Tibial nerve (tissue), 4 donors: ENCODE results near the gene GIT1. TPM values are rescaled to one million over a fixed set of nuclear protein-coding genes. Genes with fewer than 3 reads are reported as not detected.
A peak's percentile ranks its signal among the peaks of the same experiment; 100 is the strongest.

Experiments used
- DNase-seq, 2 donors: peaks; one replicate each; pipeline ENCODE4 v3.0.0-alpha.2; 2019; ENCODE audit warnings: low spot score in 2 of 2
- H3K27ac ChIP-seq, 4 donors: fragments of 200-600 bp; sonication (generic) in 3 of 4; one replicate each; pipeline ENCODE4 v1.5.1; 2017 to 2019; ENCODE audit warnings: mild to moderate bottlenecking in 1 of 4
- H3K27me3 ChIP-seq, 2 donors: fragments of 200-600 bp; sonication (generic) in 1 of 2; one replicate each; pipeline versions ENCODE4 v1.5.1 to v1.6.0; 2017 to 2019
- H3K36me3 ChIP-seq, 3 donors: fragments of 200-600 bp; sonication (generic); one replicate each; pipeline ENCODE4 v1.5.1; 2018 to 2019
- H3K4me1 ChIP-seq, 4 donors: fragments of 200-600 bp; sonication (generic) in 3 of 4; one replicate each; pipeline ENCODE4 v1.5.1; 2017 to 2019
- H3K4me3 ChIP-seq, 4 donors: fragments of 200-600 bp; sonication (generic) in 3 of 4; one replicate each; pipeline ENCODE4 v1.5.1; 2017 to 2019; ENCODE audit warnings: mild to moderate bottlenecking in 1 of 4, moderate library complexity in 1 of 4
- H3K9me3 ChIP-seq, 4 donors: fragments of 200-600 bp; sonication (generic) in 3 of 4; one replicate each; pipeline ENCODE4 v1.5.1; 2017 to 2019
- EP300 ChIP-seq, 2 donors: sonication (generic); formaldehyde crosslinking; IDR thresholded peaks; one replicate each; pipeline ENCODE4 v1.6.1; 2017; ENCODE audit warnings: antibody characterized with exemption in 2 of 2, mild to moderate bottlenecking in 1 of 2
- POLR2A ChIP-seq, 2 donors: fragments of 450-650 bp; IDR thresholded peaks; one replicate each; pipeline ENCODE4 v1.6.1; 2017; ENCODE audit warnings: antibody characterized with exemption in 2 of 2, mild to moderate bottlenecking in 2 of 2, moderate library complexity in 2 of 2
- WGBS, 2 donors: methylation state at CpG; one replicate each; pipeline ENCODE4 v1.1.5; 2018; 5-methylcytosine and 5-hydroxymethylcytosine counted together
- total RNA-seq, 4 donors: library from RNA; depleted of rRNA; stranded (reverse); fragments of >200 nt; gene quantifications; one replicate each; pipeline ENCODE4 v1.1.0, GENCODE V29; 2016
- TF ChIP-seq, protein P1 (sequence below), 5 experiments: fragments of 200-600 bp in 3 of 5; fragments of 450-650 bp in 2 of 5; sonication (generic) in 3 of 5; IDR thresholded peaks; one replicate each; pipeline ENCODE4 v1.5.1; 2016 to 2019; ENCODE audit warnings: antibody characterized with exemption in 5 of 5, mild to moderate bottlenecking in 3 of 5, moderate library complexity in 2 of 5

The GIT1 gene
- total RNA-seq, 4 donors from 2014 or later: 51.3 to 100 (median 89.7) TPM

- 63 to 72% methylated on average over 12 to 15 of the region's 22 CpGs for WGBS, 2 donors
- no peaks in the 10 kb centered on the region for H3K9me3 ChIP-seq
- peaks cover 0 to 81% (median 59%) of the 10 kb centered on the region in 4 donors for H3K4me1 ChIP-seq
- peak overlapping the region in 1 of 4 donors; percentile 84 for H3K27ac ChIP-seq
- TF ChIP-seq EP300 (IDR thresholded peaks at IDR 0.05) (no peak), POLR2A (IDR thresholded peaks at IDR 0.05) (no peak)
- TF ChIP-seq, protein P1, sequence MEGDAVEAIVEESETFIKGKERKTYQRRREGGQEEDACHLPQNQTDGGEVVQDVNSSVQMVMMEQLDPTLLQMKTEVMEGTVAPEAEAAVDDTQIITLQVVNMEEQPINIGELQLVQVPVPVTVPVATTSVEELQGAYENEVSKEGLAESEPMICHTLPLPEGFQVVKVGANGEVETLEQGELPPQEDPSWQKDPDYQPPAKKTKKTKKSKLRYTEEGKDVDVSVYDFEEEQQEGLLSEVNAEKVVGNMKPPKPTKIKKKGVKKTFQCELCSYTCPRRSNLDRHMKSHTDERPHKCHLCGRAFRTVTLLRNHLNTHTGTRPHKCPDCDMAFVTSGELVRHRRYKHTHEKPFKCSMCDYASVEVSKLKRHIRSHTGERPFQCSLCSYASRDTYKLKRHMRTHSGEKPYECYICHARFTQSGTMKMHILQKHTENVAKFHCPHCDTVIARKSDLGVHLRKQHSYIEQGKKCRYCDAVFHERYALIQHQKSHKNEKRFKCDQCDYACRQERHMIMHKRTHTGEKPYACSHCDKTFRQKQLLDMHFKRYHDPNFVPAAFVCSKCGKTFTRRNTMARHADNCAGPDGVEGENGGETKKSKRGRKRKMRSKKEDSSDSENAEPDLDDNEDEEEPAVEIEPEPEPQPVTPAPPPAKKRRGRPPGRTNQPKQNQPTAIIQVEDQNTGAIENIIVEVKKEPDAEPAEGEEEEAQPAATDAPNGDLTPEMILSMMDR (IDR thresholded peaks at IDR 0.05): peak in 2 of 5 experiments; percentile 1 to 4
- no peaks in the 10 kb centered on the region for H3K36me3 ChIP-seq
- peak overlapping the region; percentile 11 to 53 (median 36) for H3K4me3 ChIP-seq
- no peak for DNase-seq
- peaks cover 0 to 5% of the 10 kb centered on the region in 2 donors for H3K27me3 ChIP-seq
Observed at GRCh38 chr17:29618272-29619065, 29.0 kb upstream of the GIT1 start.

DNA sequence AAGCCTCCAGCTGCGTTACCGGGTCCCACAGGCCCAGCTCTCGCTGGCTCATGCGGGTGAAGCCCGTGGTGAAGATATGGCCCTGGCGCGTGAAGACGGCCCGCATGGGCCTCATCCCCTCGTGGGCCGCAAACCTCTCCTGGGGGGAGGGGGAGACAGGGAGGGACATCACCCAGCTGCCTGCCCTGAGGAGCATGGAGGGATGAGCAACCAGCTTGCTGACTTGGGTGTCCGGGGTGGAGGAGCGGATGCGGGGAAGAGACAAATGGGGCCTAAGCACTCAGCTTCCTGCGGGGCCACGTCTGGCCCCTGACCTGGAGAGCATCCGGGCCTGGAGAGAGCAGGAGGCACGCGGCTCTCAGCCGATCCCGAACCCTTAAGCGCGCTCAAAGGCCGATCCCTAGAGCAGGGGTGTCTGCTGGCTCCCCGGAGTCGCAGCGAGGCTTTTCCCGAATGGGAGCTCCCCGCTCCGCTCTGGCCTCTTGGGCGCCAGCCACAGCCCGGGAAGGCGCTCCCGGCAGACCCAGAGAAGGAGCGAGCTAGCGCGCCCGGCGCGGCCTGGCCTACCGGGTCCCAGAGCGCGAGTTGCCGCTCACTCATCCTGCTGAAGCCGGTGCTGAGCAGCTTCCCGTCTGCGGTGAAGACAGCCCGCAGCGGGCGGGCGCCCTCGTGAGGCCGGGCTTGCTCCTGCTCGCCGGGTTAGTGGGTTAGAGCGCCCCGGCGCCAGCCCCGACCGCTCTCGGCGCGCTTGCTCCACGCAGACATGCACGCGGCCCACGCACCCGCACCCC lies 28.2 kb upstream of the GIT1 start:
- TF ChIP-seq EP300 (IDR thresholded peaks at IDR 0.05) (peak in 1 of 2 donors; percentile 54), POLR2A (IDR thresholded peaks at IDR 0.05) (peak in 1 of 2 donors; percentile 21)
- TF ChIP-seq, protein P1 (IDR thresholded peaks at IDR 0.05): peak; percentile 61 to 81 (median 75)
- peak in 1 of 2 donors; percentile 56 for DNase-seq
- no peaks in the 10 kb centered on the region for H3K9me3 ChIP-seq
- H3K27me3 ChIP-seq: peaks cover 0 to 5% of the 10 kb centered on the region in 2 donors
- peak overlapping the region in 3 of 4 donors; percentile 69 to 84 (median 78) for H3K27ac ChIP-seq
- H3K36me3 ChIP-seq: peaks cover 0 to 2% (median 0%) of the 10 kb centered on the region in 3 donors
- WGBS, 2 donors: 10 to 14% methylated on average over 22 to 29 of the region's 68 CpGs
- H3K4me1 ChIP-seq: peaks cover 0 to 81% (median 60%) of the 10 kb centered on the region in 4 donors
- H3K4me3 ChIP-seq: peak overlapping the region; percentile 11 to 53 (median 36)

GRCh38 chr17:29617125-29617480 lies 27.7 kb upstream of the GIT1 start:
- Histone ChIP-seq H3K4me3 (peak overlapping the region; percentile 11 to 53 (median 36)), H3K27ac (peak overlapping the region in 3 of 4 donors; percentile 69 to 88 (median 78)), H3K27me3 (peaks cover 0 to 5% of the 10 kb centered on the region in 2 donors), H3K9me3 (no peaks in the 10 kb centered on the region), H3K36me3 (peaks cover 0 to 7% (median 0%) of the 10 kb centered on the region in 3 donors), H3K4me1 (peaks cover 0 to 78% (median 57%) of the 10 kb centered on the region in 4 donors)
- TF ChIP-seq, protein P1 (IDR thresholded peaks at IDR 0.05): peak; percentile 43 to 69 (median 64)
- TF ChIP-seq POLR2A (IDR thresholded peaks at IDR 0.05): peak in 1 of 2 donors; percentile 45
- peak in 1 of 2 donors; percentile 44 for TF ChIP-seq EP300 (IDR thresholded peaks at IDR 0.05)
- DNase-seq: peak in 1 of 2 donors; percentile 69
- WGBS, 2 donors: 2 to 4% methylated on average over 8 to 16 of the region's 16 CpGs

- peak overlapping the region in 3 of 4 donors; percentile 66 to 89 (median 88) for H3K27ac ChIP-seq
- WGBS, 2 donors: 35 to 52% methylated on average over 25 to 26 of the region's 32 CpGs
- H3K4me3 ChIP-seq: peak overlapping the region; percentile 26 to 53 (median 49)
- DNase-seq: no peak
- TF ChIP-seq POLR2A (IDR thresholded peaks at IDR 0.05) (no peak), EP300 (IDR thresholded peaks at IDR 0.05) (no peak)
- TF ChIP-seq, protein P1 (IDR thresholded peaks at IDR 0.05): no peak
- H3K36me3 ChIP-seq: peaks cover 0 to 7% (median 0%) of the 10 kb centered on the region in 3 donors
- H3K27me3 ChIP-seq: peaks cover 0 to 5% of the 10 kb centered on the region in 2 donors
- peaks cover 0 to 72% (median 51%) of the 10 kb centered on the region in 4 donors for H3K4me1 ChIP-seq
- no peaks in the 10 kb centered on the region for H3K9me3 ChIP-seq
Observed at GRCh38 chr17:29616300-29617048, 27.0 kb upstream of the GIT1 start.
